PFSK-1 (cell line): ENCODE data around the gene SDK1.

Experiments
- FOXP2 ChIP-seq: optimal IDR thresholded peaks from 2 replicates; pipeline ENCODE3; 2011; ENCODE audit warnings: borderline replicate concordance, control low read depth, inconsistent platforms; ENCODE audit not compliant: insufficient read depth; ENCODE audit errors: extremely low read length, extremely low read depth
- POLR2AphosphoS5 ChIP-seq: IDR thresholded peaks from 2 replicates; pipeline ENCODE4 v1.6.1; 2012; ENCODE audit warnings: low read depth, mild to moderate bottlenecking, control low read depth, low read length, moderate library complexity
- SIN3A ChIP-seq: IDR thresholded peaks from 2 replicates; pipeline ENCODE4 v1.6.1; 2012; ENCODE audit warnings: mild to moderate bottlenecking, low read length, moderate library complexity, borderline replicate concordance; ENCODE audit not compliant: insufficient read depth
- TAF1 ChIP-seq: IDR thresholded peaks from 2 replicates; pipeline ENCODE4 v1.6.1; 2012; ENCODE audit warnings: low read length, control low read depth, borderline replicate concordance; ENCODE audit not compliant: insufficient read depth
- TF ChIP-seq, protein P1 (sequence below), 2 experiments: IDR thresholded peaks; 2 replicates each; pipeline versions ENCODE4 v1.6.1 to v1.8.0; 2011 to 2012; ENCODE audit warnings: low read depth in 2 of 2, low read length in 2 of 2, control low read depth in 1 of 2, inconsistent platforms in 1 of 2, mild to moderate bottlenecking in 1 of 2, moderate library complexity in 1 of 2; ENCODE audit not compliant: insufficient read depth in 1 of 2

Gene SDK1

DNA sequence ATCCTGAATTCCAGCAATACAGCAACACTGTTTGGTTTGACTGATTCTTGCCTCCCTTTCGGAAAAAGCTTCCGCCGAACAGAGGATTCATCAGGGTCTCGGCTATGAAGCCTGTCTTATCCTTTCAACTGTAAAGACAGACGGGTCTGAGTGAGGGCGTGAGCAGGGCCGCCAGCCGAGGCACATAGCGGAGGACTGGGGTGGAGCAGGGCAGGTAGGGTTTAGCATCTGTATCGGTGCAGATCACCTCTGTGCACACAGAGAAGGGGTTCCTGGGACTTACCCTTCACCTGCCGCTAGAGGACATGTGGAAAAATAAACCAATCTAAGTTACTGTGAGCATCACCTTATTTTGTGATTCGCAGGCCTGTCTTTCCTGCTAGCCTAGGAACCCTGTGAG, 724.2 kb downstream of the SDK1 start:
- TF ChIP-seq POLR2AphosphoS5, result no peak
- TF ChIP-seq, protein P1, sequence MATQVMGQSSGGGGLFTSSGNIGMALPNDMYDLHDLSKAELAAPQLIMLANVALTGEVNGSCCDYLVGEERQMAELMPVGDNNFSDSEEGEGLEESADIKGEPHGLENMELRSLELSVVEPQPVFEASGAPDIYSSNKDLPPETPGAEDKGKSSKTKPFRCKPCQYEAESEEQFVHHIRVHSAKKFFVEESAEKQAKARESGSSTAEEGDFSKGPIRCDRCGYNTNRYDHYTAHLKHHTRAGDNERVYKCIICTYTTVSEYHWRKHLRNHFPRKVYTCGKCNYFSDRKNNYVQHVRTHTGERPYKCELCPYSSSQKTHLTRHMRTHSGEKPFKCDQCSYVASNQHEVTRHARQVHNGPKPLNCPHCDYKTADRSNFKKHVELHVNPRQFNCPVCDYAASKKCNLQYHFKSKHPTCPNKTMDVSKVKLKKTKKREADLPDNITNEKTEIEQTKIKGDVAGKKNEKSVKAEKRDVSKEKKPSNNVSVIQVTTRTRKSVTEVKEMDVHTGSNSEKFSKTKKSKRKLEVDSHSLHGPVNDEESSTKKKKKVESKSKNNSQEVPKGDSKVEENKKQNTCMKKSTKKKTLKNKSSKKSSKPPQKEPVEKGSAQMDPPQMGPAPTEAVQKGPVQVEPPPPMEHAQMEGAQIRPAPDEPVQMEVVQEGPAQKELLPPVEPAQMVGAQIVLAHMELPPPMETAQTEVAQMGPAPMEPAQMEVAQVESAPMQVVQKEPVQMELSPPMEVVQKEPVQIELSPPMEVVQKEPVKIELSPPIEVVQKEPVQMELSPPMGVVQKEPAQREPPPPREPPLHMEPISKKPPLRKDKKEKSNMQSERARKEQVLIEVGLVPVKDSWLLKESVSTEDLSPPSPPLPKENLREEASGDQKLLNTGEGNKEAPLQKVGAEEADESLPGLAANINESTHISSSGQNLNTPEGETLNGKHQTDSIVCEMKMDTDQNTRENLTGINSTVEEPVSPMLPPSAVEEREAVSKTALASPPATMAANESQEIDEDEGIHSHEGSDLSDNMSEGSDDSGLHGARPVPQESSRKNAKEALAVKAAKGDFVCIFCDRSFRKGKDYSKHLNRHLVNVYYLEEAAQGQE (IDR thresholded peaks at IDR 0.05; ENCODE audit: insufficient read depth in 1 of 2, low read depth in 2 of 2, low read length in 2 of 2), result no peak
- no peak for TF ChIP-seq TAF1
- TF ChIP-seq SIN3A, result no peak
- no peak for TF ChIP-seq FOXP2

DNA sequence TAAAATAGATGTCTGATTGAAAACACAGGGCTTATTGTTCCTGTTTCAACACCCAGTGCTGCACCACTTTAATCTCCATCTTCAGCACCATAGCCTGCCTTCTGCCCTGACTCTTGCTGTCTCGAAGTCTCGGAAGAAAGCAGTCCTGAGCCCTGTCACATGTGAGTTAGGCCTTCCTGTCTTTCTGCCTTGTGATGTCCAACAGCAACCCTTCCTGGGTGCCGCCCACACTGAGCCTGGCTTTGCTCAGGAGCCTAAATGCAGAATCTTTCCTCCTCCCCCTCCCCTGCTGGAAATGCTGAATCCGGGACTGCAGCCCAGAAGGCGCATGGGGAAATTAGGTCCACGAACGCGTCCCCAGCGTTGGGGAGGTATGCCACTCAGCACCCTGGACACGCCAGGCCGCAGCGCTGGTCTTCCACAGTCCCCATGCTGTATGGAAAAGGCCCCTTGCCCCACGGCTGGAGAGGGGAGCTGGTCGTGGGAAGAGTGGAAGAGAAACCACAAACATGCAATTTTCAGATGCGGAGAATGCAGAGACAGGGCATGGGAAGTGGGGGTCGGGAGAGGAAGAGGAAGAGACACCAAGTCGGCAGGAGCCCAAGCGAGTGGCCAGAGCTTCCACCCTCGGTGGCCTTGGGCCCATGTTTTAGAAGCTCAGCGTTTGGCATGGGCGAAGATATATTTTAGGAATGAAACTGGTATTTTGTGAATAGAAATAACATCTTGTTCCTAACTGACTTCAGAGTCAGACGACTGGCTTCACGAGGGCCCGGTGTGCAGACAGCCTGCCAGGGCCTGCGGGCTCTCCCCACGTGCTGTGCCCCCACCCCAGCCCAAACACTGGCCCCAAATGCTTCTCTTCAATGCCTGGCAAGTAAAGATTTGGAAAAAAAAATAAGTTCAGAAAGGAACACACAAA, 724.9 kb downstream of the SDK1 start:
- TF ChIP-seq, protein P1 (IDR thresholded peaks at IDR 0.05; ENCODE audit: insufficient read depth in 1 of 2, low read depth in 2 of 2, low read length in 2 of 2), result no peak
- TF ChIP-seq FOXP2 (no peak), SIN3A (no peak), TAF1 (no peak), POLR2AphosphoS5 (no peak)

DNA sequence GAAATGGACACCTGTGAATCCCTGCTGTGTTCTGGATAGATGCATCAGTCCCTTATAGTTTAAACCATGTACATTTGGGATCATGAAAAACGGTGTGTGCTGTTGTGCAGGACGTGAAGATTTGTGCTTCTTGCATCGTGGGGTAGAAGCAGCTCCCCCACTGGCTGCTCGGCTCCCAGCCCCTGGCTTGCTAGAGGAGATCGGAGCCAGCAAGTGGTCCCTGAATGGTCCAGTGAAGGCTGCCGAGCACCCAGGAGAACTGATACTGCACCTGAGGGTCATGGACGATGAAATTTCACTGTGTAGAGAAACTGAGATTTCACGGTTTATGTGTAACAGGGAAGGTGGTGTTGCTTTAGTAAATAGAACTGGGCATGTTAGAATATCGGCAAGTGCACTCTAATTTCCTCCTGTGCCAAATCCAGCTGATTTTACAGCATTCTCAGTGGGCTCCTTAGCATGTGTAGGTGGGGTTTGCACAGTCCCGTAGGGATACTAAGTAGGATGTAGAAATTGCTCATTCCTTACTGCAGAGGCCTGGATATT, 726.0 kb downstream of the SDK1 start:
- TF ChIP-seq FOXP2 (no peak), POLR2AphosphoS5 (no peak), TAF1 (no peak), SIN3A (no peak)
- TF ChIP-seq, protein P1 (IDR thresholded peaks at IDR 0.05; ENCODE audit: insufficient read depth in 1 of 2, low read depth in 2 of 2, low read length in 2 of 2), result no peak

DNA sequence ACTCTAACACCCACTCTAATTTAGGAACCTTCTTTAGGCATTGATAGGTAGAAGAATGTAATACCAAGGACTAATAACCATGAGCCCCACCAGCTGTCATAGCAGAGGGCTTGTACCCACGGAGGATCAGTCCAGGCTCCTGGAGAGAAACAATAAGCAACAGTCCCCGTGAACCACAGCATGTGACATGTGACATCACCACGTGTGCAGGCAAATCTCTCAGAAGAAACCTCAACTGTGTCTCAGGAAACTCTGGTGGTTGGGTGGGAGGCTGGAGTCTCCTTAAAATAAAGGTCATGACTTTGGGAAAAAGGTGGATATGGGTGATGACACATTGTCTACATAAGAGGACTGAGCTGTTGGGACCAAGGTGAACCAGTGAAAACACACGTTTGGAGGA, 727.2 kb downstream of the SDK1 start:
- TF ChIP-seq POLR2AphosphoS5 (no peak), FOXP2 (no peak)

DNA sequence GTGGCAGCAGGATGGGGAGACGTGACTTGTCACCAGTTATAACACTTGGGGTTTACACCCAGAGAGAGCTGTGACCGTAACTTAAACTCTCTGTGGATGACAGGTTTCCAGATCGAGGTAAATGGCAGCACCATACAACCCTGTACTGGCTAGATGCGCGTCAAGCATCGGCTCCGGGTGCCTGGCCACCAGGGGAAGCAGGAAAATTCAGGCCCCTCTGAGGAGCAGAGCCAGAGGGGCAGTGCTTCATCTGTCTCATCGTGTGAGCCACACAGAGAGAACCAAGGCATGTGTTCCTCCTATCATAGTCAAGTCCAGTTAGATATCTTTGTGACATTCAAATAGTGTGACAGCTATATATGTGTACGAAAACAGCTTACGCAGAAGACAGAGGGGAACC, 728.9 kb downstream of the SDK1 start:
- TF ChIP-seq, protein P1 (IDR thresholded peaks at IDR 0.05; ENCODE audit: insufficient read depth in 1 of 2, low read depth in 2 of 2, low read length in 2 of 2), result no peak
- TF ChIP-seq SIN3A (no peak), TAF1 (no peak), POLR2AphosphoS5 (no peak), FOXP2 (no peak)
